LNCAP (cell line): ENCODE results near the gene TENM3.

Experiments used
- CTCF ChIP-seq: fragments of 450-650 bp; IDR thresholded peaks from 2 replicates; pipeline ENCODE4 v1.5.1; 2017; ENCODE audit warnings: mild to moderate bottlenecking

The TENM3 gene

GRCh38 chr4:182819751-182820150, 576.5 kb downstream of the TENM3 start:
- TF ChIP-seq CTCF: no peak

GRCh38 chr4:182822554-182822953, 579.4 kb downstream of the TENM3 start:
- no peak for TF ChIP-seq CTCF

DNA sequence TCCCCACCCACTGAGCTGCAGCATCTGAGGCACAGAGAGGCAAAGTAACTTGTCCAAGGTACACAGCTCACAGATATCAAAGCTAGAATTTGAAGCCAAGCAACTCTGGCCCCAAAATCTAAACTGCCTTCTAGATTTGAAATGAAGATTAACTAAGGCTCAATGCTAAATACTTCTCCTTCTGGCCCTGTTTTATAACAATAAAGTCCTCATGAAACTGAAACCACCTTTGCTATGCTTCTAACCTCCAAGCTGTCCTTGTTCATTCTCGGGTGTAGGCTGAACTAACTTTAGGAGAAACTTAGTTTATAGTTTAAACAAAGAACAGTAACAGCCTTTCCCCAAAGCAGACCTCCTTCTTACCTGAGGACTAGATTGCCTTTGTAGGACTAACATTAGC, 580.4 kb downstream of the TENM3 start:
- TF ChIP-seq CTCF: no peak

DNA sequence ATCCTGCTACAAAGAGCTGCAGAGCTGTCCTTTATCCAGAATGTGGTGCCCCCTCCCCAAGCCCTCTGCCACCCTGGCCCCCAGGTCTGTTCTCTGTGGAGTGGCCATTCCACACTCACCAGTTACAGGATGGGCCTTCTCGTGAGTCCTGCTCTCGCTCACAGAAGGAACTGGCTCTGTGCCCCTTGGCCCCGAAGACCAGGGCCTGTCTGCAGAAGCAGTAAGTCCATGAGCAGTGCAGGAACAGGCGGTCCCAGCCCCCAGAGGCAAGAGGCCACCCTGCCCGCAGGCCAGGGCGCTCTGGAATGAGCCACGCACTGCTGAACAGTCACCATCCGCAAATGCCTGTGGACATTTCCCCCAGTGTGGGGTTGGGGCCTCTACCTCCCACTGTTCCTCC, 581.8 kb downstream of the TENM3 start:
- no peak for TF ChIP-seq CTCF

GRCh38 chr4:182825786-182826185, 582.6 kb downstream of the TENM3 start:
- no peak for TF ChIP-seq CTCF

DNA sequence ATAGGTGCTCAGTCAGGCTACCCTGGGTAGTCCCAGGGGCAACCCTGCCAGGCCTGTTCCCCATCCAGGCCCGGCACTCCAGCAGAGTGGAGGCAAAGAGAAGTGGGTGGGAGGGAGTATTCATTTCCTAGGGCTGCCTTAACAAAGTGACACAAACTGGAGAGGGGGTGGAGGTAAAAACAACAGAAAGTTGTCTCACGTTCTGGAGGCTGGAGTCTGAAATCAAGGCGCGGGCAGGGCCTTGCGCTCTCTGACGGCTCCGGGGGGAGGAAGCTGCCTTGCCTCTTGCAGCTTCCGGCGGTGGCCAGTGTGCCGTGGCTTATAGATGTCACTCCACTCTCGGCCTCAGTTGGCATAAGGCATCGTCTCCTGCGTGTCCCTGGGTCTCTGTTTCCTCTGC, 583.2 kb downstream of the TENM3 start:
- no peak for TF ChIP-seq CTCF

- TF ChIP-seq CTCF: no peak
Measured at GRCh38 chr4:182827166-182827565, 584.0 kb downstream of the TENM3 start.

- no peak for TF ChIP-seq CTCF
Measured at GRCh38 chr4:182827954-182828353, 584.8 kb downstream of the TENM3 start.
